Breast epithelium (tissue), 4 donors: Measurements from ENCODE around the gene CD2BP2. TPM values are rescaled to one million over a fixed set of nuclear protein-coding genes. Genes with fewer than 3 reads are reported as not detected.
"Not testable (repeated sequence)": the region's sequence is repeated elsewhere in the genome, so short reads cannot be mapped to it uniquely, and the experiment has no call there.

Experiments used
- DNase-seq, 2 donors: peaks; one replicate each; pipeline ENCODE4 v3.0.0-alpha.2; 2019; ENCODE audit warnings: low spot score in 2 of 2
- H3K27ac ChIP-seq, 2 donors: fragments of 200-600 bp; sonication (generic) in 1 of 2; one replicate each; pipeline ENCODE4 v1.5.1; 2016 to 2019; ENCODE audit warnings: mild to moderate bottlenecking in 1 of 2
- H3K27me3 ChIP-seq, 2 donors: fragments of 200-600 bp; sonication (generic) in 1 of 2; one replicate each; pipeline versions ENCODE4 v1.5.1 to v1.6.0; 2017 to 2019; ENCODE audit warnings: control low read depth in 1 of 2, mild to moderate bottlenecking in 1 of 2
- H3K36me3 ChIP-seq: fragments of 200-600 bp; one replicate; pipeline ENCODE4 v1.5.1; 2019
- H3K4me1 ChIP-seq, 2 donors: fragments of 200-600 bp; sonication (generic); one replicate each; pipeline ENCODE4 v1.5.1; 2016 to 2019; ENCODE audit warnings: control low read depth in 1 of 2
- H3K4me3 ChIP-seq, 3 donors: fragments of 200-600 bp; sonication (generic); 1 replicate in 2 of 3; 2 replicates in 1 of 3; pipeline ENCODE4 v1.5.1; 2016 to 2019; ENCODE audit warnings: mild to moderate bottlenecking in 3 of 3, moderate library complexity in 2 of 3
- H3K9me3 ChIP-seq, 2 donors: fragments of 200-600 bp; sonication (generic) in 1 of 2; one replicate each; pipeline ENCODE4 v1.5.1; 2016 to 2019; ENCODE audit warnings: control low read depth in 1 of 2
- POLR2A ChIP-seq: fragments of 450-650 bp; IDR thresholded peaks from one replicate; pipeline ENCODE4 v1.6.1; 2016; ENCODE audit warnings: antibody characterized with exemption, mild to moderate bottlenecking, moderate library complexity
- POLR2AphosphoS5 ChIP-seq, 3 donors: sonication (generic); formaldehyde crosslinking; IDR thresholded peaks; one replicate each; pipeline ENCODE4 v1.6.1; 2017; ENCODE audit warnings: antibody characterized with exemption in 3 of 3
- intact Hi-C: fragments of 100-400 bp; cut with DNase I; formaldehyde crosslinking; loops from one replicate; pipeline ENCODE4 v1.15.1; 2023; ENCODE audit warnings: low total_unique reads
- total RNA-seq, 3 donors: library from RNA; depleted of rRNA; stranded (reverse); fragments of >200 nt; gene quantifications; one replicate each; pipeline ENCODE4 v1.1.0, GENCODE V29; 2016
- TF ChIP-seq, protein P1 (sequence below), 3 donors: fragments of 450-650 bp; IDR thresholded peaks; one replicate each; pipeline ENCODE4 v1.5.1; 2016 to 2017; ENCODE audit warnings: antibody characterized with exemption in 3 of 3, mild to moderate bottlenecking in 3 of 3, moderate library complexity in 3 of 3

The CD2BP2 gene
- total RNA-seq, 3 donors from 2014 or later: 26.2 to 47.2 (median 38.3) TPM

DNA sequence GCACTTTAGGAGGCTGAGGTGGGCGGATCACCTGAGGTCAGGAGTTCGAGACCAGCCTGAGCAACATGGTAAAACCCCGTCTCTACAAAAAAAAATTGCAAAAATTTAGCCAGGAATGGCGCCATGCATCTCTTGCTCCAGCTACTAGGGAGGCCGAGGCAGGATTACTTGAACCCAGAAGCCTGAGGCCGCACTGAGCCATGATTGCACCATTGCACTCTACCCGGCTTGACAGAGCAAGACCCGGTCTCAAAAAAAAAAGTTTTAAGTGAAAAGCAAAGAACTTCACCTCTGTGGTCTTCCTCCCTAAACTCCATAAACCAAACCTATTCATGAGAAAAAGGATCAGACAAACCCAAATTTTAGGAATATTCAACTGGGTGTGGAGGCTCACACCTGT lies 7.0 kb downstream of the CD2BP2 start:
- H3K36me3 ChIP-seq: no peaks in the 10 kb centered on the region
- no peaks in the 10 kb centered on the region for H3K27me3 ChIP-seq
- no peak for DNase-seq
- no peak overlapping the region for H3K27ac ChIP-seq
- intact Hi-C loops: no loop called here
- TF ChIP-seq POLR2AphosphoS5 (IDR thresholded peaks at IDR 0.05): no peak
- TF ChIP-seq, protein P1, sequence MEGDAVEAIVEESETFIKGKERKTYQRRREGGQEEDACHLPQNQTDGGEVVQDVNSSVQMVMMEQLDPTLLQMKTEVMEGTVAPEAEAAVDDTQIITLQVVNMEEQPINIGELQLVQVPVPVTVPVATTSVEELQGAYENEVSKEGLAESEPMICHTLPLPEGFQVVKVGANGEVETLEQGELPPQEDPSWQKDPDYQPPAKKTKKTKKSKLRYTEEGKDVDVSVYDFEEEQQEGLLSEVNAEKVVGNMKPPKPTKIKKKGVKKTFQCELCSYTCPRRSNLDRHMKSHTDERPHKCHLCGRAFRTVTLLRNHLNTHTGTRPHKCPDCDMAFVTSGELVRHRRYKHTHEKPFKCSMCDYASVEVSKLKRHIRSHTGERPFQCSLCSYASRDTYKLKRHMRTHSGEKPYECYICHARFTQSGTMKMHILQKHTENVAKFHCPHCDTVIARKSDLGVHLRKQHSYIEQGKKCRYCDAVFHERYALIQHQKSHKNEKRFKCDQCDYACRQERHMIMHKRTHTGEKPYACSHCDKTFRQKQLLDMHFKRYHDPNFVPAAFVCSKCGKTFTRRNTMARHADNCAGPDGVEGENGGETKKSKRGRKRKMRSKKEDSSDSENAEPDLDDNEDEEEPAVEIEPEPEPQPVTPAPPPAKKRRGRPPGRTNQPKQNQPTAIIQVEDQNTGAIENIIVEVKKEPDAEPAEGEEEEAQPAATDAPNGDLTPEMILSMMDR (IDR thresholded peaks at IDR 0.05): no peak
- TF ChIP-seq POLR2A: no peak
- H3K4me1 ChIP-seq: peaks cover 0 to 11% of the 10 kb centered on the region in 2 donors
- H3K9me3 ChIP-seq: no peaks in the 10 kb centered on the region
- no peak overlapping the region for H3K4me3 ChIP-seq

- H3K4me3 ChIP-seq: no peak overlapping the region
- H3K9me3 ChIP-seq: no peaks in the 10 kb centered on the region
- TF ChIP-seq, protein P1 (IDR thresholded peaks at IDR 0.05): no peak
- TF ChIP-seq POLR2A (no peak), POLR2AphosphoS5 (IDR thresholded peaks at IDR 0.05) (no peak)
- intact Hi-C loops: no loop called here
- no peak for DNase-seq
- no peak overlapping the region for H3K27ac ChIP-seq
- no peaks in the 10 kb centered on the region for H3K4me1 ChIP-seq
- no peaks in the 10 kb centered on the region for H3K27me3 ChIP-seq
- no peaks in the 10 kb centered on the region for H3K36me3 ChIP-seq
Observed at GRCh38 chr16:30346286-30346685, 8.8 kb downstream of the CD2BP2 start.

- H3K4me3 ChIP-seq, H3K4me1 ChIP-seq, H3K27ac ChIP-seq, DNase-seq, H3K9me3 ChIP-seq, intact Hi-C loops, H3K27me3 ChIP-seq, H3K36me3 ChIP-seq: not testable (repeated sequence)
Observed at GRCh38 chr16:30343491-30343820, 11.7 kb downstream of the CD2BP2 start.

DNA sequence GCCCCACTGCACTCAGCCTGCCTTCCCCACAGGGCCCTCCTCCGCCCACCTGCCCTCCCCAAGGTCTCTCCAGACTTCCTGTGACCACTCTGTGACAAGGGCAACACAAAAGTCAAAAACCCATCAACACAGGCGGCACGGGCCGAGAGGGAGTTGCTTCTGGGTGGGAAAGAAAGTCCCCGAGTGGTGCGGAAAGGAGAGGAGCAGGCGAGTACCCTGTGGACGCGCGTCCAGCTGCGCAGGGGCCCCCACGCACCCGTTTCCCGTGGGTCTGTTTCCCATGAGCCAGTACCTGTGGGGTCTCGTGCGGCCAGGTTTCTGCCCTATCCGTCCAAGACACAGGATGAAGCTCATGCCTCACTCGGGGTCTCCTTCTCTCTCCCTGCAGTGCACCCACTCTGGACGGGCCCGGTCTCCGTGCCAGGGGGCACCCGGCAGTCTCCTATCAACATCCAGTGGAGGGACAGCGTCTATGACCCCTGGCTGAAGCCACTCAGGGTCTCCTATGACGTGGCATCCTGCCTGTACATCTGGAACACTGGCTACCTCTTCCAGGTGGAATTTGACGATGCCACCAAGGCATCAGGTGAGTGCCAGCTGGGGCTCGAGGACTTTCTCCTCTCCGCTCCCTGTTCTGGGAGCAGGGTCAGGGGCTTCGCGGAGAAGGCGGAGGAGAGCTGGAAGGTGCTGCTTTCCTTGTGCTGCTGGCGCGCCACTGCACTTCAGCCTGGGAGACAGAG lies 12.2 kb downstream of the CD2BP2 start:
- H3K4me1 ChIP-seq: no peaks in the 10 kb centered on the region
- TF ChIP-seq POLR2A: no peak
- no peak for DNase-seq
- H3K36me3 ChIP-seq: no peaks in the 10 kb centered on the region
- H3K9me3 ChIP-seq: no peaks in the 10 kb centered on the region
- H3K4me3 ChIP-seq: no peak overlapping the region
- intact Hi-C loops: no loop called here
- H3K27me3 ChIP-seq: no peaks in the 10 kb centered on the region
- H3K27ac ChIP-seq: no peak overlapping the region

DNA sequence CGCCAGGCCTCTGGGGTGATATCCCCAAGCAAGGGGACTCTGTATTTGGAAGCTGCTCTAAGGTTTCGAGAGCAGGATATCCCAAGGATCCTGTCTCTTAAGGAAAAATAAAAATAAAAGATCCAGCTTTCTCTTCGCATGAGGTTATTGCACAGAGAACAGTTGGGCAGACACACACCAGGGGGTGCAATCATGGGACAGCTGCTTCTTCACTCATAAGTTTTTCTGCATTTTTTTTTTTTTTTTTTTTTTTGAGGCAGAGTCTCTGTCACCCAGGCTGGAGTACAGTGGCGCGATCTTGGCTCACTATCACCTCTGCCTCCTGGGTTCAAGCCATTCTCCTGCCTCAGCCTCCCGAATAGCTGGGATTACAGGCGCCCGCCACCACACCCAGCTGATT lies 13.1 kb downstream of the CD2BP2 start:
- H3K4me1 ChIP-seq, H3K36me3 ChIP-seq, H3K27me3 ChIP-seq, H3K4me3 ChIP-seq, DNase-seq, intact Hi-C loops, H3K9me3 ChIP-seq, H3K27ac ChIP-seq: not testable (repeated sequence)

- DNase-seq: no peak
- H3K9me3 ChIP-seq: no peaks in the 10 kb centered on the region
- peaks cover 0 to 5% of the 10 kb centered on the region in 2 donors for H3K4me1 ChIP-seq
- no peak overlapping the region for H3K27ac ChIP-seq
- H3K36me3 ChIP-seq: no peaks in the 10 kb centered on the region
- no peak overlapping the region for H3K4me3 ChIP-seq
- intact Hi-C loops: no loop called here
- TF ChIP-seq, protein P1 (IDR thresholded peaks at IDR 0.05): no peak
- TF ChIP-seq POLR2A (no peak), POLR2AphosphoS5 (IDR thresholded peaks at IDR 0.05) (no peak)
- no peaks in the 10 kb centered on the region for H3K27me3 ChIP-seq
Observed at GRCh38 chr16:30340621-30341020, 14.5 kb downstream of the CD2BP2 start.

DNA sequence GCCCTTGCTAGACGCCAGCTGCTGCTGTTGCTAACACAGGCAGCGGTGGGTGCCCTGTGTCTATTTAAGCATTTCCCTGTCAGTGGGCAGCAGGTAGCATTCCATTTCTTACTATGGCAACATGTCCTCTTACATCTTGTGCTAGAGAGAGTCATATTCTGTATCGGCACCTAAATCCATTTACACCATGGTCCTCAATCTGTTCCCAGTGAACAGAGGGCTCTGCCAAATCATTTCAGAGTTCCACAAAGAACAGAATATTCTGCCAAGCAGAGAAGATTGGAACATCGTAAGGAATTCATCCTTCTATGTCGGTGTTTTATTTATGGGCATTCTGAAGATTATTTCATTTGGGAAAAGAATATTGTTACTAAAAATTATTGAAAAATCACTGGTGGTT lies 16.4 kb downstream of the CD2BP2 start:
- DNase-seq, H3K36me3 ChIP-seq, H3K4me3 ChIP-seq, H3K27me3 ChIP-seq, H3K27ac ChIP-seq, H3K9me3 ChIP-seq, intact Hi-C loops, H3K4me1 ChIP-seq: not testable (repeated sequence)

DNA sequence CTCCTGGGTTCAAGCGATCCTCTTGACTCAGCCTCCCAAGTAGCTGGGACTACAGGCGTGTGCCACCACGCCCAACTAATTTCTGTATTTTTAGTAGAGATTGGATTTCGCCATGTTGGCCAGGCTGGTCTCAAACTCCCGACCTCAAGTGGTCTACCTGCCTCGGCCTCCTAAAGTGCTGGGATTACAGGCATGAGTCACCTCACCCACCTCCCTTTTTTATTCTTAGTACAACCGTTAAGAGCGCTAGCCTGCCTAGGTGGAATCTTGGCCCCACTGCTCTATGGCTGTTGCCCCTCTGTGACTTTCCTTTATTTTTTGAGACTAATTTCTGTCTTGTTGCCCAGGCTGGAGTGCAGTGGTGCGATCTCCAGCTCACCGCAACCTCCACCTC lies 17.1 kb downstream of the CD2BP2 start:
- intact Hi-C loops, H3K4me3 ChIP-seq, H3K4me1 ChIP-seq, H3K9me3 ChIP-seq, DNase-seq, H3K36me3 ChIP-seq, H3K27ac ChIP-seq, H3K27me3 ChIP-seq: not testable (repeated sequence)
